GM18909 (cell line): ENCODE measurements around the gene TBC1D19.
"Not testable (repeated sequence)": the region's sequence is repeated elsewhere in the genome, so short reads cannot be mapped to it uniquely, and the experiment has no call there.

Experiments
- ATAC-seq: cut with Tn5 transposase; IDR thresholded peaks from one replicate; pipeline ENCODE4 v1.9.1; 2021; ENCODE audit warnings: mild to moderate bottlenecking; ENCODE audit not compliant: unreplicated experiment, poor library complexity

The TBC1D19 gene, protein sequence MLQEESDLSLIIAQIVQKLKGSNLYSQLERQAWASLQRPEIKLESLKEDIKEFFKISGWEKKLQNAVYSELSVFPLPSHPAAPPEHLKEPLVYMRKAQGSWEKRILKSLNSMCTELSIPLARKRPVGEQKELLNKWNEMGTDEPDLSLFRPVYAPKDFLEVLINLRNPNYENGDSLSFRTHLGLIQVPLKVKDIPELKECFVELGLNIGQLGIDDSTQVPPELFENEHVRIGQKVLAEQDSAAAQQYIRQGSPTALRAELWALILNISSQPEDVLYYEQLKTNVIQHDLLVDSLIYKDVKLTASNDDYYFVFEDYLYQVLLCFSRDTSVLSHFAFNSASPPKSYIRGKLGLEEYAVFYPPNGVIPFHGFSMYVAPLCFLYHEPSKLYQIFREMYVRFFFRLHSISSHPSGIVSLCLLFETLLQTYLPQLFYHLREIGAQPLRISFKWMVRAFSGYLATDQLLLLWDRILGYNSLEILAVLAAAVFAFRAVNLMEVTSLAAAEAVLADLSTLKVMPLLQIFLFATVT

DNA sequence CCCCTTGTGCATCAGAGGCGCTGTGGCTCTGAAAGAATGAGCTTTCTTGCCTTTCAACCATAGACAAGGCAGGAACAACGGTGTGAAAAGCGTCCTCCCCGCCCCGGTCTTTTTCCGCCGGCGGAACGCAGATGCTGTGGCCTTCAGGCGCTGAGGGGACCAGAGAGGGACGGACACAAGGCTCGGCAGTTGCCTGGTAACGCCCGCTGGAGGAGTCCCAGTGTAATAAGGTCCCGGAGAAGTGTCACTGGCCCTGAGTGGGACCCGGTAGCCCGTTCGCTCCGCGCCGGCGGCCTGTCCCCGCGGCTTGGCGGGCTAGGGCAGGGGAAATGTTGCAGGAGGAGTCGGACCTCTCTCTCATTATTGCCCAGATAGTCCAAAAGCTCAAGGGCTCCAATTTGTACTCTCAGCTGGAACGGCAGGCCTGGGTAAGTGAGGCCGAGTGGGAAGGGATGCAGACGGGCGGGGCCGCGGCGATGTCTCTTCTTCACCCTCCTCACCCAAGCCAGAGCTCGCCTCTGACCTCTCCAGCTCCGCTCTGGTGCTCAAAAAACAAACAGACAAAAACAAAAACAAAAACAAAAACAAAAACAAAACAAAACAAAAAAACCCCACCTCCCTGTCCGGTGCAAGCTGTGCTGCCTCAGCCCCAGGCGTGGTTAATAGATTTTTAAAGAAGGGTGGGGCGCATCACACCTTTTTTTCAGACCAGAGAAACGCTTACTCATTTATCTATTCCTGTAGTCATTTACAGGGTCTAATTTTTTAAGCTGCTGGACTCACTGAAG lies at the start of gene TBC1D19:
Gene TBC1D19 (plus strand): TSS at position 220 of the 788 bp plus-strand sequence. CDS start 110 bp downstream, at position 330.
- peak; percentile 100 for ATAC-seq

DNA sequence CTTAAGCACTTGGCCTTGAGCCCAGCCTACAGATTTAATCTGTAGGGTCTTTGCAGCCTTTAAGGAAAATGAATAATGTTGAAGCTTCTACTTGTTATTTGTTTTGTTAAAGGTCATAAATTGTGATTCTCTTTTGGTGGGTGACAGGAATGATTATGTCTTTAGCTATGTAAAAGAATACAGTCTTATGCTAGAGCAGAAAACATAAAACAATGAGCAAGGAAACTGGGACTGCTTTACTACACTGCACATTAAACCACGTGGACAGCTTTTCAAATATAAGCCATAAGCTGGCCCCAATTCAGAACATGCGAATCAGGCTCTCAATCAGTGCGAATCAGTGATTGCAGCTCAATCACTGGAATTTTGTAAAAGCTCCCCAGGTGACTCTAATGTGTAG lies 40.9 kb upstream of the TBC1D19 start:
- no peak for ATAC-seq

DNA sequence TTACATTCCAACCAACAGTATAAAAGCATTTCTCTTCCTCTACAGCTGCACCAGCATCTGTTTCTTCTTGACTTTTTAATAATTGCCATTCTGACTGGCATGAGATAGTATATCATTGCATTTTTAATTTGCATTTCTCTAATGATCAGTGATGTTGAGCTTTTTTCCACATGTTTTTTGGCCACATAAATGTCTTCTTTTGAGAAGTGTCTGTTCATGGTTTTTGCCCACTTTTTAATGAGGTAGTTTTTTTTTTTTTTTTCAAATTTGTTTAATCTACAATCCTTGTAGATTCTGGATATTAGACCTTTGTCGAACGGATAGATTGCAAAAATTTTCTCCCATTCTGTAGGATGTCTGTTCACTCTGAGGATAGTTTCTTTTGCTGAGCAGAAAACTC lies 39.5 kb upstream of the TBC1D19 start:
- ATAC-seq = no peak

DNA sequence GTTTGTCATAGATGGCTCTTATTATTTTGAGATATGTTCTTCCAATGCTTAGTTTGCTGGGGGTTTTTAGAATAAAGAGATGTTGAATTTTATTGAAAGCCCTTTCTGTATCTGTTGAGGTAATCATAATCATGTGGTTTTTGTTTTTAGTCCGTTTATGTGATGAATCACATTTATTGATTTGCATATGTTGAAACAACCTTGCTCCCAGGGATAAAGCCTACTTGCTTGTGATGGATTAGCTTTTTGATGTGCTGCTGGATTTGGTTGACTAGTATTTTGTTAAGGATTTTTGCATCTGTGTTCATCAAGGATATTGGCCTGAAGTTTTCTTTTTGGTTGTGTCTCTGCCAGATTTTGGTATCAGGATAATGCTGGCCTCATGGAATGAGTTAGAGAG lies 35.5 kb upstream of the TBC1D19 start:
- ATAC-seq = not testable (repeated sequence)

DNA sequence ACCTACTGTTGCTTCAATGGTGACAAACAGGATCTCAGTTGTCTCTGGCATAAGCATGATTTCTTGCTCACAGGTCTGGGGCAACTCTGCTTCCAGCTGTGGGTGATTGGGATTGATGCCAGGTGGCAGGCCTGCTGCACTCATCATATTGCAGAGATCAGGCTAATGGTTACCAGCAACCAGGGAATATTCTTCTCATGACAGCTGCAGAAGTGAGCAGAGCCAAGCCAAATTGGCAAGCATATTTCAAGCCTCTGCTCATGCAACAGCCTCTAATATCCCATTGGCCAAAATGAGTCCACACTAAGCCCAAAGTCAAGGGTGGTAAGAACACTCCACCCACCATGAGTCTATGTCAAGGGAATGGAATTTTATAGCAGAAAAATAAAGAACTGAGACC lies 26.7 kb upstream of the TBC1D19 start:
- no peak for ATAC-seq

DNA sequence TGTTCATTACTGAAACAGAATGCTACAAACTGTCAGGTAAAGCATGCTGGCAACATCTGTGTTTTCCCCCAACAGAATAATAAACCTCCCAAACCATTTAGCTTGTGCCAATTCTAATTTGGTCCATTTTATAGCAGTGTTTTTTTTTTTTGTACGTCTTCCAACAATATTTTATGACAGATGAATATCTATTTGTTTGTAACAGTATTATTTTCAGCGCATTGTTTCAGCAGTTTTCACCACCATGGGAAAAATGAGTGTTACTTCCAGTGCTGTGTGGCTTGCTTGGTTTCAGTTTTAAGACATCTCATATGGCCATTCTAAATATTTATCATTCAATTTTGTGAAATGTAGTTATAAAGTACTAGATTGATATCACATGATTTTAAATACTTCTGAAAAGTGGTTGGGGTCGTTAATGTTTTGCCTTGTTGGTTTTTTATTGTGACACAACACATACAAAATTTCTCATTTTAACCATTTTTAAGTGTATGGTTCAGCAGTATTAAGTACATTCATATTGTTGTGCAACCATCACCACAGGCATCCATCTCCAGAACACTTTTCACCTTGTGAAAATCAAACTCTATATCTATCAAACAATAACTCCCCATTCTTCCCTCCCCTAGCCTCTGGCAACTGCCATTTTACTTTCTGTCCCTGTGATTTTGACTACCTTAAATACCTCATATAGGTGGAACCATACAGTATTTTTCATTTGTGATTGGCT lies 25.6 kb upstream of the TBC1D19 start:
- ATAC-seq = no peak

DNA sequence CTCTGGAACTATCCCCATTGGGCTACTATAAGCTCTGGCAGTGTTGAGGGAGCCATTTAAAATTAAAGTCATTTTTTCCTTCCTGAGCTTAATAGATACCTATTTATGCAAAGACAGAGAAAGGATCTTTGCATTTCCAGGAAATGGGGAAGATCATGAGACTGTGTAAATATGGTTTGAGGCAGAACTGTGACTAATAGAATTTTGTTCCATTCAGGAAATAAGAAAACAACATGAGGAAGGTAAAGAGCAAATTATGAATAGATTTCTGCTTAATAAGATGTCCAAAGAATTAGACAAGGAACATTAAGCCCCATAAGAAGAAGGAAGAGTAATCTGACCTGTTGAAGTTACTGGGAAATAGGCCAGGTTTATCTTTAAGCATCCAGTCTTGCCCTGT lies 17.8 kb upstream of the TBC1D19 start:
- no peak for ATAC-seq

DNA sequence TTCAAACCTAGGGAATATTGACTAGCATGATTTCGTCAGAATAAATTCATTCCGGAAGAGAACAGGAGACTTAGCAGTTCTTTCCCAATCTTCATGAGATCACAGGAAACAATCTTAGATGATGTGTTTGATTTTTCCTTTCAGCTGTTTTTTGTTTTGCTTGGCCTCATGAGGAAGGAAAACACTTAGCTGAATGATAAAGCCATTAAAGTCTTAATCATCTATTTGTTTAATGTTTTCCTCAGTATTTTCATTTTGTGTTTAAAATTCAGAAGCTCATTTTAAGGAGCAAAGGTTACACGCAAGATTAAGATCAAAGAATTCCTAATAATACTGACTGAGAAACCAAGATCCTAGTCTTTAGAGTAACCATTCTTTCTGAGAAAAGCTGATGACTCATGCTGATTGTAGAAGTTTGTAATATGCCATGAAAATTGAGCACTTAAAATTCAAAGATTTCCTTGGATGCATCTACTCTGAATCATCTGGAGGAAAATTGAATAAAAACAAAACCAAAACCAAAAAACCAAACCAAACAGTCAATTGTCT lies 15.4 kb upstream of the TBC1D19 start:
- no peak for ATAC-seq

DNA sequence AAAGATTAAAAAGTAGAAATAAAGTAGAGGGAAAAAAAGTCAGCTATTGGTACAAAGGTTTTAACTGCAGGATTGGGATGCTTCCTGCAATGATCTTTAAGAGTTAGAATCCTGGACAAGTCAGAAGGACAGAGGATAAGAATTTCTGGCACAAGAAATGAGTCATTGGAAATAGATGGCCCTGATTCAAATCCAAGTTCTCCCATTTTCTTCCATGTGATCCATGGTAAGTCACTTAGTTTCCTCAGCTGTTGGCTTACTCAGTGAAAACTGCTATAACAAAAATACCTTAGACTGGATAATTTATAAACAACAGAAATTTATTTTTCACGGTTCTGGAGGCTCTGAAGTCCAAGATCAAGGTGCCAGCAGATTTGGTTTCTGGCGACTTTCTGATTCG lies 13.3 kb upstream of the TBC1D19 start:
- no peak for ATAC-seq

DNA sequence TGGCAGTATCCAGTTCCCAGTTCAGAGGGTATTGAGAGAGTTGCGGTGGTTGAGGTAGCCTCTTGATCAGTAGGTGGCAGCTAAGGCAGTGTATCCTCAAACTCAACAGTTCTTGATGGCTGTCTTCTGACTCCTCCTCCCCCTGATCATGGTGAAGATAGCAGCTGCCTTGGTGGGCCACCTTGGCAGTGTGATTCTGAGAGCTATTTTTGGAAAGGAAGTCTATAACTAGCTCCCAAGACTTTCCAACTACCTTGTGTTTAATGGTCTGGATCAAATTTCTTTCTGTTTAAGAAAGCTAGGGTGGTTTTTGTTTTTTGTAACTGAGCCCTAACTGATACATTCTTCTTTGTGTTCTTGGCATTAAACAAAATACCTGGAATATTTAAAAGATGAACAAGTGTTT lies 10.5 kb upstream of the TBC1D19 start:
- ATAC-seq = no peak

DNA sequence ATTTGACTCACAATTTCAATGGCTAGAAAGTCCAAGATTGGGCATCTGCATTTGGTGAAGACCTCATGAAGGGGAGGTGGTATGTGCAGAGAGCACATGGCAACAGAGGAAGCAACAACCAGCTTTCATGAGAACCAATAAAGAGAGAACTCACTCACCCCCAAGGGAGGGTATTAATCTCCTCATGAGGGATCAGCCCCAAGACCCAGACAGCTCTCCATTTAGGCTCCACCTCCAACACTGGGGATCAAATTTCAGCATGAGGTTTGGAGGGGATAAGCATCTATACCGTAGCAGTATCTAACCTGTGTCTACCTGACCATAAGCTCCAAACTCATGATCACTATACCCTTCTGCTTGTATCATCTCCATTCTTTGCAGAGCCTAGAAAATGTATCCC lies 9.3 kb upstream of the TBC1D19 start:
- no peak for ATAC-seq

DNA sequence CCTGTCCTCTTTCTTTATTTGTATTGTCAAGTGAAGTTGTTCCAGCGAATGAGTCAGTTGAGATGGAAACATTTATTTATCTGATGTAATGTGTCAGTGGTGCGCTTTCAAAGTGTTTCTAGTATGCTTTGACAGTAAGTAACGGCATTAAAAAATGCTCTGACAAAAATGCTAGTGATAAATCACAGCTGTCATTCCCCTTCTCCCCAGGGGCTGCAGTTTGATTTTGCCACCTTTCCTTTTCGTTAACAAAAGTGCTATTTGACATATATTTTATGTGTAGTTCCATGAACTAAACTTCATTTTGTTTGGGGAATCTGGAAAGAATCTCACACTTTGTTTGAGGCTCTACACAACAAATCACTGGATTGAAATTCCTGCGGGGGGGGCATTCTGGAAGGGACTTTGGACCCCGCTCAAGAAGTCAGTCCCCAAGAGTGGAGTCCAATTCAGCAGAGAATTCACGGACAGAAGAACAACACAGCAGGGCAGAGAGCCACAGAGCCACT lies 7.6 kb upstream of the TBC1D19 start:
- no peak for ATAC-seq

DNA sequence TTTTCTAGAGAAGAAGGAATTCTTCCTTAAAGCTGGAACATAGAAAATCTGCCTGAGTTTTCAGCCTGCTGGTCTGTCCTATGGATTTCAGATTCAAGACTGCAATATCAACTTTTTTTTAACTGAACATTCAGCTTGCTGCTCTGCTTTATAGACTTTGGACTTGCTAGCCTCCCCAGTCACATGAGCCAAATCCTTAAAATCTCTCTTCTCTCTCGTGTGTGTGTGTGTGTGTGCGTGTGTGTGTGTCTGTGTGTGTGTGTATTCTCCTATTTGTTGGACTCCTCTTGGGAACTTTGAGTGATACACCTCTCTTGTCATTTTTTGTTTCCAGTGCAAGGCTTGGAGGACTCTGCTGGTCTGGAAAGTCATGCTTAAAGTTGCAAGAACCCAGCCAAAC lies 6.8 kb upstream of the TBC1D19 start:
- no peak for ATAC-seq

DNA sequence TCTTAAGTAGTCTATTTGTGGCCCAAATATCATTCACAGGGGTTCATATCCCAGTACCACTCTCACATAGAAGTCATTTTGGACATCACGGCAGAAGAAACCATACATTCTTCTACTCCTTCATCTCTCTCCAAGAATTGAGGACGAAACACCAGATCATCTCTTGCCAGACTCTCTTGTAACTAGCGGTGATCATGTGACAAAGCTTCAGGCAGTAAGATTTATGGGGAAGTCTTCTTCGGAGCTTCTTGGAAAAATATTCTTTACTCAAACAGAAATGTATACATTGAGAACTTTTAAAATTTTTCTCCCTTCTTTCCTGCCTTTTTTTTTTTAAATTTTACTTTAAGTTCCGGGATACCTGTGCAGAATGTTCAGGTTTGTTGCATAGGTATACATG lies 4.7 kb upstream of the TBC1D19 start:
- no peak for ATAC-seq

DNA sequence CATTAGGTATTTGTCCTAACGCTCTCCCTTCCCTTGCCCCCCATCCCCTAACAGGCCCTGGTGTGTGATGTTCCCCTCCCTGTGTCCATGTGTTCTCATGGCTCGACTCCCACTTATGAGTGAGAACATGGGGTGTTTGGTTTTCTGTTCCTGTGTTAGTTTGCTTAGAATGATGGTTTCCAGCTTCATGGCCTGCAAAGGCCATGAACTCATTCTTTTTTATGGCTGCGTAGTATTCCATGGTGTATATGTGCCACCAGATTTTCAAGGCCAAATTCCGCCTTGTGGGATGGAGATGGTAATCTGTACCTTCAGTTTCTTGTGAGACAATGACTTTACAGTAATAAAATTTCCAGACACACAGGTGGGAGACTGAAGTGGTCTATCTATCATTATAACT lies 2.5 kb upstream of the TBC1D19 start:
- ATAC-seq = not testable (repeated sequence)

DNA sequence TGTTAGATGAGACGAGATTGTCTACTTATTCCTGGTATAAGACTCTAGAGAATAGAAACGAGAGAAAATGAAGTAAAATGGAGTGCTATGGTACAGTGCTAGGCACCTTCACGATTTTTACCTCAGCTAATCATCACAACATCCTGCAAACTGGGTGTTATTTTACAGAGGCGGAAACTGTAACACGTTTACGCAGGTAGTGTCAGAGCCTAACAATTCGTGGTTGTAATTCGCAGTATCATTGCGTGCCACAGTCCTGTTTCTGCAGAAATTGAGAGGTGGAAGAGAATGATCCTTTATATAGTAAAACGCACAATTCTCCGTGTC lies 383 bp upstream of the TBC1D19 start:
- ATAC-seq = peak; percentile 57

DNA sequence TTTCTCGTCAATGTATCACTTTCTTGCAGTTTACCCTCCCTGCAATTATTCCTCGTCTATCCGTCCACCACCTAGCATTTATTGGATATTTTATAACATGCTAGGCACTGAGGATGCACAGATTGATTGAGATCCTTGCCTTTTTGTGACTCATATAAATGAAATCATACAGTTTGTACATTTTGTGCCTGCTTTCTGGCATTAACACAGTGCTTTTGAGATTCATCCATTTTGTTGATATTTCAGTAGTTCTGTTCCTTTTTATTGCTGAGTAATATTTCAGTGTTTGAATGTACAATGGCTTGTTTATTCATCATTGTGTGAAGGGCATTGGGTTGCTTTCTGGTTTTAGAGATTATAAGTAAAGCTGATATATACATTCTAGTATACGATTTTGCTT lies 841 bp downstream of the TBC1D19 start:
- no peak for ATAC-seq

DNA sequence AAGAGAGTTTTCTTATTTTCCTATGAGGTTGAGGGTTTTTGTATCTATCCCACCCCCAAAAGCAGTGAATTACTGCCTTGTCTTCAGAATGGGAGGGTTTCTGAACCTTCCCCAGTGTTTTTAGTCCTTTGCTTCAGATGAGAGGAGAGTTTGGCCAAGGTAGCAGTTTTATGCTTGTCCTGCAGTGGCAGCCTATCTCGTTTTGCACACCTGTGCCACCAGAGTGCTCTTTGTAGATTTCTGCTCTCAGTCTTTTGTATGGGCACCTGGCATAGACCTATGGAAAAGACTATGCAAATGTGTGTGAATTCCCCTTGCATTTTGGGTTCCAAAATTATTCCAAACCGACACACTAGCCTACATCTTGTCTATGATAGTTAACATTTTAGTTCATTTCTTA lies 5.8 kb downstream of the TBC1D19 start:
- no peak for ATAC-seq

DNA sequence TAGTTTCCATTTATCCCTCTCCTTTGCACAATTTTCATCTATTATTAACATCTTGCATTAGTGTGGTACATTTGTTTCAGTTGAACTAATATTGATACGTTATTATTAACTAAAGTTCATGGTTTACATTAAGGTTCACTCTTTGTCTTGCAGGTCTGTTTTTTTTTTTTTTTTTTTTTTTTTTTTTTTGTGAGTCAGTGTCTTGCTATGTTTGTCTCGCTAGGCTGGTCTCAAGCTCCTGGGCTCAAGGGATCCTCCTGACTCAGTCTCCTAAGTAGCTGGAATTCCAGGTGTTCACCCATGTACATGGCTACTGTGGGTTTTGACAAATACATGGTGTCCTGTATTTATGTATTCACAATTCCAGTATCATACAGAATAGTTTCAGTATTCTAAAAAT lies 6.8 kb downstream of the TBC1D19 start:
- no peak for ATAC-seq

DNA sequence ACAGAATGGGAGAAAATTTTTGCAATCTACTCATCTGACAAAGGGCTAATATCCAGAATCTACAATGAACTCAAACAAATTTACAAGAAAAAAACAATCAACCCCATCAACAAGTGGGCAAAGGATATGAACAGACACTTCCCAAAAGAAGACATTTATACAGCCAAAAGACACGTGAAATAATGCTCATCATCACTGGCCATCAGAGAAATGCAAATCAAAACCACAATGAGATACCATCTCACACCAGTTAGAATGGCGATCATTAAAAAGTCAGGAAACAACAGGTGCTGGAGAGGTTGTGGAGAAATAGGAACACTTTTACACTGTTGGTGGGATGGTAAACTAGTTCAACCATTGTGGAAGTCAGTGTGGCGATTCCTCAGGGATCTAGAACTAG lies 9.7 kb downstream of the TBC1D19 start:
- ATAC-seq = not testable (repeated sequence)
